NCI-H2081 (cell line): ENCODE data around the gene ERMAP.
"Not testable (repeated sequence)": the region's sequence is repeated elsewhere in the genome, so short reads cannot be mapped to it uniquely, and the experiment has no call there.

Experiments used
- DNase-seq, 2 experiments: peaks; one replicate each; lab custom pipeline; 2025; lab: John Stamatoyannopoulos, UW

The ERMAP gene

GRCh38 chr1:42844592-42845140 lies 27.7 kb downstream of the ERMAP start:
- no peak for DNase-seq

DNA sequence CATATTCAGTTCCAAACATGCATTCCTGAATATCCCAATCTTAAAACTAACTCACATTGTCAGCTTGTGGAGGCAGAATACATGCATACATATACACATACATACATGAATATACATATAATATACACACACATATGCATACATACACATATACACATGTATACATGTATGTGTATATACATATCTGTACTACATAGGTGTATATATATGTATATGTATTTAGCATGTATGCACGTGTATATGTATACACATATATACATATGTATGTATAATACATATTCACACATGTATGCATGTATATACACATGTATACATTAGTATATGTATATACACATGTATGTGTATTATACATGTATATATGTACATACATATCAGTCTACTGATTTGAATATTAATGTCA lies 28.3 kb downstream of the ERMAP start:
- DNase-seq, result no peak

- peak in 1 of 2 experiments; percentile 33 for DNase-seq
Observed at GRCh38 chr1:42845866-42846256, 28.9 kb downstream of the ERMAP start.

- DNase-seq, result peak; percentile 98 to 99
Observed at GRCh38 chr1:42846257-42847110, 29.6 kb downstream of the ERMAP start, which contains the start of gene ZNF691. Gene ZNF691, plus strand, starts transcription at chr1:42846613. Its CDS starts 3,046 bp downstream, at chr1:42849659.

- DNase-seq, result no peak
Observed at GRCh38 chr1:42847111-42847595, 30.2 kb downstream of the ERMAP start.

GRCh38 chr1:42847721-42848460 lies 31.0 kb downstream of the ERMAP start:
- DNase-seq, result no peak

DNA sequence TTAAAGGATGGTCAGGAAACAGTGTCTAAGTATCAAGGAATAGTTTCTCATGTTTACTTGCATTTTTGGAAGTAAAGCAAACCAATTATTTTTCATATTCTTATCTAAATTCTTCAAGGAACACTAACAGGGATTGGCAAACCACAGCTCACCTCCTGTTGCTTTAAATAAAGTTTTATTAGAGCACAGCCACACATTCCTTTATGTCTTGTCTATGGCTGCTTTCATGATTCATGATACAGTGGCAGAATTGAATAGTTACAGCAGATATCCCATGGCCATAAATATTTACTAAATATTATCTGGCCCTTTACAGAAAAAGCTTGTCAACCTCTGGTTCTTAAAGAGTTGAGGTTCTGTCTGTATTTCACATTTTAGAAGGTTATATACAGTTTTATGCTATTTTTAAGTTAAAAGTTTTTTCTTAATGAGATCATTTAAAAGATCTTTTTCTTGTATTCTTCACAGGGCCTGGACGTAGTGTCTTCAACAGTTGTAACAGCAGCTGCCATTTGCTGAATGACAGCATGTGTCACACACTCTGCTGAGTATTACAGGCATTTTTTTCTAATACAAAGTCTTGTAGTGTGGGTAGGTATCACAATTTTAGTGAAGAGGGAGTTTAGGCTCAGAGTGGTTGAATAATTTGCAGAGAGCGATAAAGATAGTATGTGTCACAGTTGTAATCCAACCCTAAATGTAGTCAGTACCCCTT lies 32.1 kb downstream of the ERMAP start:
- DNase-seq, result no peak

GRCh38 chr1:42849944-42850343 lies 33.0 kb downstream of the ERMAP start:
- DNase-seq, result no peak

DNA sequence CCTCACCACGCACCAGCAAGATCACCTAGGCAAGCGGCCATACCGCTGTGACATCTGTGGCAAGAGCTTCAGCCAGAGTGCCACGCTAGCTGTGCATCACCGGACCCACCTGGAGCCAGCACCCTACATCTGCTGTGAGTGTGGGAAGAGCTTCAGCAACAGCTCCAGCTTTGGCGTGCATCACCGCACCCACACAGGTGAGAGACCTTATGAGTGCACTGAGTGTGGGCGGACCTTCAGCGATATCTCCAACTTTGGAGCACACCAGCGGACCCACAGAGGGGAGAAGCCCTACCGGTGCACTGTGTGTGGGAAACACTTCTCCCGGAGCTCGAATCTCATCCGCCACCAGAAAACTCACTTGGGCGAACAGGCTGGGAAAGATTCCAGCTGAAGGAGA lies 34.5 kb downstream of the ERMAP start:
- DNase-seq, result no peak

DNA sequence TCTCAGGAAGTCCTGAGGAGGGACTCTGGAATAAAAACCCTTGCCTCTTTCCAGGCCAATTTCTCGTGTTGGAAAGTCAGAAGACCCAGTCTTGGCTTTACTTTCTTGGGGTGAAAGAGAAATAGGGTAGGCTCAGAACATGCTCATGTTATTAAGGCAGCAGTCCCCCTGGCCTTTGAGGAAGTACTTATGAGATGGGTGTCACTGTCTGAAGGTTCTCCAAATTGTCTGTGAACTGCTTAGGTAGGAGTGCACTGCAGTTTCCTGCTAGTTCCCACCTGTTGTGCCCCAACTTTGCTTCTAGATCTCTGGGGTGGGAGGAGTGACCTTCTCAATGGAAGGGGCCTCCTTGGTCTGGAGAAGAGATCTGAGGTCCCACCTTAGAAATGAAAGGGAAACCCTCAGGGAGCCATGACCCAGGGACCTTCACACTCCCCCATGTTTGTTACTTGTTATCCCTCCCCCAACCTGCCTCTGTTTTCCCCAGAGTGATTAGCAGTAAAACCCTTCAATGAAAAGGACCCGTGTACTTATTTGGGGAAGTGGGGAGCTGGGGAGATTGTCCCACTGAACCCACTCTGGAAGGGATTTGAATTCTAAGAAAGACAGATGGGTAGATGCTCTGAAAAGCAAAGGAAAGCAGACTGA lies 35.2 kb downstream of the ERMAP start:
- DNase-seq, result no peak

GRCh38 chr1:42852608-42852980 lies 35.7 kb downstream of the ERMAP start:
- no peak for DNase-seq

DNA sequence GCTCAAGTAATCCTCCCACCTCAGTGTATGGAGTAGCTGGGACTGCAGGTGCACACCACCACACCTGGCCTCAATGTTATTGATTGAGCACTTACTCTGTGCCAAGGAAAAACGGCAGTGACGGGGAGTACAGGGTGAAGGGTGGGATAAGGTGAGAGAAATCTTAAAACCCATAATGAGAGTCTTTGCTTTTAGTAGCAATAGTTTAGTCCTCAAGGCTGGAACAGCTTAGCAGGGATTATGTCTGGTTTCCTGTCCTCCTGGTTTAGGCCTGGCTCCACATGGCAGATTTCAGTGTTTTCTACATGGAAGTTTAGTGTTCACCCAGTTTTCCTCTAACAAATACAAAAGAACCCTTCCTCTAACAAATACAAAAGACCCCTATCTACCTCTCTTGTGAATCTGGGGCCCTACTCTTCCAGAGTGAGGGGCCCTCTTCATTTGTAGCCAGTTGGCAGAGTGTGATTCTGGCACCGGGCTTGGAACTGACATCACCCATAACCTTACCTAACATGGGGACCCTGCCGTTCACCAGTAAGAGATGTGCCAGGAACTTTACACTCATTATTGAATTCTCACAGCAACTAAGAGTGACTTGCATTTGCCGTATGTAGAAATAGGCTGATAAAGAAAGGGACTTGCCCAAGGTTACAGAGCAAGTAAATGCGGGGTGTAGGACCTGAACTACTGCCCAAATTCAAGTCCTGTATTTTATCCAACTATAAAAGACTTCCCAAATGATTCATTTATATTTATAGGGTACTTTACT lies 36.4 kb downstream of the ERMAP start:
- no peak for DNase-seq

- DNase-seq, result not testable (repeated sequence)
Observed at GRCh38 chr1:42856554-42856953, 39.6 kb downstream of the ERMAP start.

DNA sequence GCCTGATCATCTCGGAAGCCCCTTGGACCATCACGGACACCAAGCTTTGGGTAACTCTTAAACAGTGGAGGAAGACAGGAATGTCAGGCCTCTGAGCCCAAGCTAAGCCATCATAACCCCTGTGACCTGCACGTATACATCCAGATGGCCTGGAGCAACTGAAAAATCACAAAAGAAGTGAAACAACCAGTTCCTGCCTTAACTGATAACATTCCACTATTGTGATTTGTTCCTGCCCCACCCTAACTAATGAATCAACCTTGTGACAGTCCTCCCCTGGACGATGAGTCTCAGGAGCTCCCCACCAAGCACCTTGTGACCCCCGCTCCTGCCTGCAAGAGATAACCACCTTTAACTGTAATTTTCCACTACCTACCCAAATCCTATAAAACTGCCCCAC lies 42.4 kb downstream of the ERMAP start:
- DNase-seq, result not testable (repeated sequence)

DNA sequence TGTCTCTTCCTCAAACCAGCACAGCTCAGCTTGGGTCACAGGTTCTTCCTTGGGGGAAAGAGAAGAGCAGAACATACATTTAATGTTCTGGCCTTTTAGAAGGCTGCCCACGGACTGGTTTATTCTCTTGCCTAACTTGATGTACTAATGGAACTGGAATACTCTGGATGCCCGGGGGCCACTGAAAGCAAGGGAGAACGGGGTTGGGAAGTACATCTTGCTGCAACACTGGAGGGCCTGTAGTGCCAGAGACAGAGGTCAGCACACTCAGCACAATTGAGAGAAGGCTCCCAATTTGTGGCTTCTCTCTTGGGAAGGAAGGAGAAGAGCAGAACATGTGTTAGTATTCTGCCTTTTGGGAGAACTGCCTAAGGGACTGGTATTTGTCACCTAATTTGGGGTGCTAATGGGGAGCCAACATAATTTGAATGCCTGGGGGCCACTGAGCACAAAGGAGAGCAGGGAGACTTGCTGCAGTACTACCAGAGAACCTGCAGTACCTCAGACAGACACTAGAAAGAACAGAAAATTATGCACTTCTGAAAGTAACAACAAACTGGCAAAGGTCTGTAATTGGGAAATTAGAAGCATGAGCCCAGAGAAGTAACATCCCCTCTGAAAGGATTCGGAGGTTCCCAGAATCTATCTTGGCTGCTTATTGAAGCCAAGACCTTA lies 43.6 kb downstream of the ERMAP start:
- no peak for DNase-seq

- no peak for DNase-seq
Observed at GRCh38 chr1:42861014-42861399, 44.1 kb downstream of the ERMAP start.

GRCh38 chr1:42866549-42866948 lies 49.6 kb downstream of the ERMAP start:
- no peak for DNase-seq

- not testable (repeated sequence) for DNase-seq
Observed at GRCh38 chr1:42868466-42868865, 51.5 kb downstream of the ERMAP start.

DNA sequence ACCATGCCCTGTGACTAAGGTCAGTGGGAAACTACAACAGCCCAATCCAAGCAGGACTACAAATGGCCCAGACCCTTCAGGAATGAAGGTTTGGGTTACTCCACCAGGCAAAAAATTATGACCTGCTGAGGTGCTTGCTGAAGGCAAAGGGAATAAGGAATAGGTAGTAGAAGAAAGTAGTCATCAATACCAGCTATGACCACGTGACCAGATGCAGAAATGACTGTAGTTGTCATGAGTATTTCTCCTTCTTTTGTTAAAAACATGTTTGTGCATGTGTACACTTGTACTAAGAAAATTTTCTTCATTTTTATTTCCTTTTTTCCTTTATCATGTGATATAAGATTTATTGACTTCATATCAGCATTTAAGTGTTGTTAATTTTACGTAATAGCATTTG lies 52.3 kb downstream of the ERMAP start:
- not testable (repeated sequence) for DNase-seq

DNA sequence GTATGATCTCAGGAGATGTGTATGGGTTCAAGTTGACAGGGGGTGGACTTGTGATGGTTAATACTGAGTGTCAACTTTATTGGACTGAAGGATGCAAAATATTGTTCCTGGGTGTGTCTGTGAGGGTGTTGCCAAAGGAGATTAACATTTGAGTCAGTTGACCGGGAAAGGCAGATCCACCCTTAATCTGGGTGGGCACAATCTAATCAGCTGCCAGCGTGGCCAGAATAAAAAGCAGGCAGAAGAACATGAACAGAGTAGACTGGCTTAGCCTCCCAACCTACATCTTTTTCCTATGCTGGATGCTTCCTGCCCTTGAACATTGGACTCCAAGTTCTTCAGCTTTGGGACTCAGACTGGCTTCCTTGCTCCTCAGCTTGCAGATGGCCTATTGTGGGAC lies 52.8 kb downstream of the ERMAP start:
- DNase-seq, result not testable (repeated sequence)
